IPS-15b (cell line): Measurements from ENCODE around the gene IER3.

Experiments used
- H3K27me3 ChIP-seq: one replicate; pipeline ENCODE4 v1.6.1; 2013; ENCODE audit warnings: low read length; ENCODE audit not compliant: control insufficient read depth, insufficient read depth
- H3K36me3 ChIP-seq: one replicate; pipeline ENCODE4 v1.6.1; 2013; ENCODE audit warnings: low read length; ENCODE audit not compliant: control insufficient read depth, insufficient read depth
- H3K4me1 ChIP-seq: one replicate; pipeline ENCODE4 v1.6.1; 2013; ENCODE audit warnings: mild to moderate bottlenecking, low read length; ENCODE audit not compliant: control insufficient read depth, insufficient read depth
- H3K4me3 ChIP-seq: one replicate; pipeline ENCODE4 v1.5.1; 2013; ENCODE audit warnings: low read depth, low read length
- H3K9ac ChIP-seq: one replicate; pipeline ENCODE4 v1.6.1; 2013; ENCODE audit warnings: low read depth, mild to moderate bottlenecking, low read length
- H3K9me3 ChIP-seq: one replicate; pipeline ENCODE4 v1.6.1; 2013; ENCODE audit warnings: mild to moderate bottlenecking, low read length; ENCODE audit not compliant: control insufficient read depth, insufficient read depth

Gene IER3

GRCh38 chr6:30744054-30744805 lies at the start of gene IER3:
Gene IER3 (minus strand): TSS chr6:30744547. CDS start chr6:30744518, 29 bp downstream.
- Histone ChIP-seq H3K4me1 (no peaks in the 10 kb centered on the region), H3K36me3 (peaks cover 11% of the 10 kb centered on the region), H3K9me3 (no peaks in the 10 kb centered on the region), H3K9ac (peak within 1 kb of the TSS; percentile 70), H3K27me3 (peaks cover 10% of the 10 kb centered on the region), H3K4me3 (peak within 1 kb of the TSS; percentile 70)

GRCh38 chr6:30793521-30794194 lies 49.3 kb upstream of the IER3 start:
- Histone ChIP-seq H3K9me3 (no peaks in the 10 kb centered on the region), H3K36me3 (no peaks in the 10 kb centered on the region), H3K4me1 (peaks cover 2% of the 10 kb centered on the region), H3K4me3 (no peak overlapping the region), H3K27me3 (peaks cover 41% of the 10 kb centered on the region), H3K9ac (no peak overlapping the region)

- H3K36me3 ChIP-seq: no peaks in the 10 kb centered on the region
- H3K27me3 ChIP-seq: peaks cover 50% of the 10 kb centered on the region
- H3K9ac ChIP-seq: no peak overlapping the region
- no peaks in the 10 kb centered on the region for H3K9me3 ChIP-seq
- peaks cover 2% of the 10 kb centered on the region for H3K4me1 ChIP-seq
- H3K4me3 ChIP-seq: no peak overlapping the region
Measured at GRCh38 chr6:30792786-30793185, 48.4 kb upstream of the IER3 start.

GRCh38 chr6:30790724-30791383 lies 46.5 kb upstream of the IER3 start:
- Histone ChIP-seq H3K4me3 (no peak overlapping the region), H3K36me3 (no peaks in the 10 kb centered on the region), H3K27me3 (peaks cover 47% of the 10 kb centered on the region), H3K4me1 (peaks cover 2% of the 10 kb centered on the region), H3K9me3 (no peaks in the 10 kb centered on the region), H3K9ac (no peak overlapping the region)

- no peak overlapping the region for H3K4me3 ChIP-seq
- no peaks in the 10 kb centered on the region for H3K36me3 ChIP-seq
- H3K9ac ChIP-seq: no peak overlapping the region
- peaks cover 47% of the 10 kb centered on the region for H3K27me3 ChIP-seq
- no peaks in the 10 kb centered on the region for H3K9me3 ChIP-seq
- H3K4me1 ChIP-seq: peaks cover 2% of the 10 kb centered on the region
Measured at GRCh38 chr6:30789606-30790005, 45.3 kb upstream of the IER3 start.

- Histone ChIP-seq H3K4me3 (no peak overlapping the region), H3K36me3 (no peaks in the 10 kb centered on the region), H3K4me1 (peaks cover 2% of the 10 kb centered on the region), H3K9me3 (no peaks in the 10 kb centered on the region), H3K9ac (no peak overlapping the region), H3K27me3 (peaks cover 47% of the 10 kb centered on the region)
Measured at GRCh38 chr6:30787954-30788353, 43.6 kb upstream of the IER3 start.

- no peaks in the 10 kb centered on the region for H3K4me1 ChIP-seq
- no peaks in the 10 kb centered on the region for H3K9me3 ChIP-seq
- no peaks in the 10 kb centered on the region for H3K27me3 ChIP-seq
- no peak overlapping the region for H3K9ac ChIP-seq
- H3K36me3 ChIP-seq: no peaks in the 10 kb centered on the region
- no peak overlapping the region for H3K4me3 ChIP-seq
Measured at GRCh38 chr6:30782425-30783014, 38.2 kb upstream of the IER3 start.

- Histone ChIP-seq H3K4me1 (no peaks in the 10 kb centered on the region), H3K27me3 (no peaks in the 10 kb centered on the region), H3K36me3 (no peaks in the 10 kb centered on the region), H3K4me3 (no peak overlapping the region), H3K9me3 (no peaks in the 10 kb centered on the region), H3K9ac (no peak overlapping the region)
Measured at GRCh38 chr6:30781743-30782424, 37.5 kb upstream of the IER3 start.

- no peaks in the 10 kb centered on the region for H3K36me3 ChIP-seq
- no peaks in the 10 kb centered on the region for H3K4me1 ChIP-seq
- no peaks in the 10 kb centered on the region for H3K27me3 ChIP-seq
- H3K9ac ChIP-seq: no peak overlapping the region
- no peaks in the 10 kb centered on the region for H3K9me3 ChIP-seq
- no peak overlapping the region for H3K4me3 ChIP-seq
Measured at GRCh38 chr6:30781395-30781742, 37.0 kb upstream of the IER3 start.

- H3K4me3 ChIP-seq: no peak overlapping the region
- H3K4me1 ChIP-seq: no peaks in the 10 kb centered on the region
- no peaks in the 10 kb centered on the region for H3K27me3 ChIP-seq
- H3K9me3 ChIP-seq: no peaks in the 10 kb centered on the region
- no peaks in the 10 kb centered on the region for H3K36me3 ChIP-seq
- H3K9ac ChIP-seq: no peak overlapping the region
Measured at GRCh38 chr6:30780642-30780920, 36.2 kb upstream of the IER3 start.

- Histone ChIP-seq H3K9me3 (no peaks in the 10 kb centered on the region), H3K36me3 (no peaks in the 10 kb centered on the region), H3K4me3 (no peak overlapping the region), H3K27me3 (no peaks in the 10 kb centered on the region), H3K9ac (no peak overlapping the region), H3K4me1 (no peaks in the 10 kb centered on the region)
Measured at GRCh38 chr6:30779850-30780641, 35.7 kb upstream of the IER3 start.
